Fibroblast of lung (primary cell): ENCODE data around the gene PCGF6.

ENCODE experiments used
- CTCF ChIP-seq, 2 donors: IDR thresholded peaks in 1 of 2; conservative IDR thresholded peaks in 1 of 2; 1 replicate in 1 of 2; 2 replicates in 1 of 2; pipeline ENCODE4 v1.5.1; 2011 to 2012; ENCODE audit warnings: low read length in 2 of 2, control low read depth in 1 of 2, inconsistent platforms in 1 of 2, low read depth in 1 of 2, mild to moderate bottlenecking in 1 of 2
- EZH2 ChIP-seq: IDR thresholded peaks from 2 replicates; pipeline ENCODE4 v1.5.1; 2012; ENCODE audit warnings: low read length, control low read depth, mild to moderate bottlenecking; ENCODE audit errors: missing control alignments

GRCh38 chr10:103282961-103283360 is 68.0 kb downstream of the PCGF6 start:
- no peak for TF ChIP-seq CTCF (conservative IDR thresholded peaks at IDR 0.05 in 1 of 2, IDR thresholded peaks at IDR 0.05 in 1 of 2; ENCODE audit: low read depth in 1 of 2, low read length in 2 of 2)
- no peak for TF ChIP-seq EZH2
